NT2/D1 (cell line): Measurements from ENCODE around the gene HARS1.
A peak's percentile ranks its signal among the peaks of the same experiment; 100 is the strongest.

Experiments
- YY1 ChIP-seq: IDR thresholded peaks from 2 replicates; pipeline ENCODE4 v1.6.1; 2011; ENCODE audit not compliant: insufficient read length, insufficient read depth
- ZNF274 ChIP-seq: IDR thresholded peaks from 2 replicates; pipeline ENCODE4 v1.6.1; 2011; ENCODE audit warnings: mild to moderate bottlenecking, low read depth, low read length

DNA sequence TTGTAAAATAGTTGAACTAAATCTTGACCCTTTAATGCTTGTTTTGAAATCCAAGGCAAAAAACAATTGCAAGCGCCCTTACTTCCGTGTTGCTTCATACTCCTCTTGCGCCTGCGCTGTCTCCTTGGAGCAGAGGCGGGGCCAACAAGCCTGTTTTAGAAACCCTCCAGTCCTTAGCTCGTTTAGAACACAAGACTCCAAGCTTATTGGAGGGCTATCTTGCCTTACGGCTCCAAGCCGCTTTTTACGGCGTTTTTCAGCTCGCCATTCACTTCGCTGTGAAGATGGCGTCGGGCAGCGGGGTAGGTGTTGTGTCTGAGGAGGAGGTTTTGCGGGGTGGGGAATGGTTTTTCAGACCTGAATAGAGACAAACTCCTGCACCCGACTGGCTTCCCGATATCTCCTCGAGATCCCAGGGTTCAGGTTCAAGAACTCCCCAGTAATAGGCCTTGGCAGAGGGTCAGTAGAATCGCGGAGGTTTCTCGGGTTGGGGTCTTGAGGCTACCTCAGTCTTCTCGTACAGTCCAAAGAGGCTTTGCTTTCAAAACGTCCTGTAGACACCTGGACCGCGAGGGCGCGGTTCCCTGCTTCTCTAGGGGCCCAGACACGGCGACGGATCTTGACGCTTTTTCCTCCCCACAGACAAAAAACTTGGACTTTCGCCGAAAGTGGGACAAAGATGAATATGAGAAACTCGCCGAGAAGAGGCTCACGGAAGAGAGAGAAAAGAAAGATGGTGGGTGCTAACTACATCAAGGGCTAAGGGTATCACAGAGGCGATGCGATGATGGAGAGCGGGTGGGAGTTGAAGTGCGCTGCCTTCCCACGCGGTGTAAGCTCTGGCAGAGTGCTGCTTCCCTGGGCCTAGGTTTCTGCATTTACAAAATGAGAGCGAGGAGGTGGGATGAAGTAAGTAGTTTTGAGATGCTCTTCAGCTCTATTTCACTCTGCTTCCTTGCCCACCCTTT, 9.3 kb upstream of the HARS1 start, which contains the start of gene ZMAT2:
- TF ChIP-seq YY1, result peak; percentile 87
- no peak for TF ChIP-seq ZNF274
